SK-N-SH treated with all-trans-retinoic acid at 6 μM for 48 hours (cell line): ENCODE measurements around the gene CRLF1.

Source experiments
- ATAC-seq: fragments of 200-7000 bp; cut with Tn5 transposase; 3 replicates; pipeline ENCODE4 v1.9.1; 2020; ENCODE audit warnings: mild to moderate bottlenecking, moderate library complexity
- ARNTL ChIP-seq: fragments of 450-650 bp; formaldehyde crosslinking; IDR thresholded peaks from 2 replicates; pipeline ENCODE4 v1.5.0; 2020; ENCODE audit warnings: low read depth, mild to moderate bottlenecking, moderate library complexity, borderline replicate concordance
- BACH2 ChIP-seq: fragments of 250-450 bp; sonication (Bioruptor Pico); IDR thresholded peaks from 2 replicates; pipeline ENCODE4 v1.9.0; 2021; ENCODE audit warnings: mild to moderate bottlenecking, borderline replicate concordance
- CREB5 ChIP-seq: fragments of 250-450 bp; sonication (Bioruptor Pico); IDR thresholded peaks from 2 replicates; pipeline ENCODE4 v1.5.1; 2020; ENCODE audit warnings: low read depth, mild to moderate bottlenecking, moderate library complexity
- CSDC2 ChIP-seq: fragments of 250-450 bp; sonication (Bioruptor Pico); IDR thresholded peaks from 2 replicates; pipeline ENCODE4 v1.5.0; 2020; ENCODE audit warnings: mild to moderate bottlenecking, moderate library complexity
- ESRRG ChIP-seq: fragments of 250-450 bp; sonication (Bioruptor Pico); IDR thresholded peaks from 2 replicates; pipeline ENCODE4 v1.6.1; 2021; ENCODE audit warnings: mild to moderate bottlenecking
- GLIS3 ChIP-seq: fragments of 250-450 bp; sonication (Bioruptor Pico); IDR thresholded peaks from 2 replicates; pipeline ENCODE4 v1.5.0; 2020; ENCODE audit warnings: mild to moderate bottlenecking, moderate library complexity
- ISL1 ChIP-seq: fragments of 250-450 bp; sonication (Bioruptor Pico); IDR thresholded peaks from 2 replicates; pipeline ENCODE4 v2.1.2; 2022; ENCODE audit warnings: mild to moderate bottlenecking, moderate library complexity
- OSR1 ChIP-seq: fragments of 250-450 bp; sonication (Bioruptor Pico); IDR thresholded peaks from 2 replicates; pipeline ENCODE4 v1.8.0; 2022; ENCODE audit warnings: moderate library complexity, mild to moderate bottlenecking, inconsistent platforms
- PATZ1 ChIP-seq: fragments of 250-450 bp; sonication (Bioruptor Pico); IDR thresholded peaks from 2 replicates; pipeline ENCODE4 v1.8.0; 2020; ENCODE audit warnings: mild to moderate bottlenecking, moderate library complexity, borderline replicate concordance
- POU6F1 ChIP-seq: fragments of 250-450 bp; sonication (Bioruptor Pico); IDR thresholded peaks from 2 replicates; pipeline ENCODE4 v1.8.0; 2021; ENCODE audit warnings: low read depth, mild to moderate bottlenecking, moderate library complexity, borderline replicate concordance
- PPARA ChIP-seq: fragments of 250-450 bp; sonication (Bioruptor Pico); IDR thresholded peaks from 2 replicates; pipeline ENCODE4 v1.5.0; 2020; ENCODE audit warnings: mild to moderate bottlenecking, borderline replicate concordance
- RARB ChIP-seq: fragments of 250-450 bp; sonication (Bioruptor Pico); IDR thresholded peaks from 2 replicates; pipeline ENCODE4 v1.8.0; 2021; ENCODE audit warnings: mild to moderate bottlenecking, moderate library complexity
- SNAI2 ChIP-seq: fragments of 250-450 bp; sonication (Bioruptor Pico); IDR thresholded peaks from 2 replicates; pipeline ENCODE4 v1.5.0; 2020; ENCODE audit warnings: mild to moderate bottlenecking, moderate library complexity
- TCF4 ChIP-seq: fragments of 250-450 bp; sonication (Bioruptor Pico); IDR thresholded peaks from 2 replicates; pipeline ENCODE4 v1.8.0; 2021; ENCODE audit warnings: mild to moderate bottlenecking, moderate library complexity, borderline replicate concordance
- TOX ChIP-seq: fragments of 250-450 bp; sonication (Bioruptor Pico); IDR thresholded peaks from 2 replicates; pipeline ENCODE4 v1.8.0; 2021; ENCODE audit warnings: mild to moderate bottlenecking, moderate library complexity, borderline replicate concordance
- ZC3H10 ChIP-seq: fragments of 250-450 bp; sonication (Bioruptor Pico); IDR thresholded peaks from 2 replicates; pipeline ENCODE4 v1.5.1; 2021; ENCODE audit warnings: mild to moderate bottlenecking, moderate library complexity
- ZFP3 ChIP-seq: fragments of 250-450 bp; sonication (Bioruptor Pico); IDR thresholded peaks from 2 replicates; pipeline ENCODE4 v1.5.0; 2020; ENCODE audit warnings: mild to moderate bottlenecking, moderate library complexity
- ZFP30 ChIP-seq: fragments of 450-650 bp; formaldehyde crosslinking; IDR thresholded peaks from 2 replicates; pipeline ENCODE4 v1.5.0; 2022; ENCODE audit warnings: mild to moderate bottlenecking, moderate library complexity
- ZNF565 ChIP-seq: fragments of 450-650 bp; formaldehyde crosslinking; conservative IDR thresholded peaks from 2 replicates; pipeline ENCODE4 v1.5.0; 2020; ENCODE audit warnings: low read depth, mild to moderate bottlenecking, moderate library complexity
- ZNF70 ChIP-seq: fragments of 450-650 bp; formaldehyde crosslinking; IDR thresholded peaks from 2 replicates; pipeline ENCODE4 v1.5.0; 2020; ENCODE audit warnings: mild to moderate bottlenecking, moderate library complexity
- ZNF8 ChIP-seq: fragments of 450-650 bp; formaldehyde crosslinking; IDR thresholded peaks from 2 replicates; pipeline ENCODE4 v1.5.0; 2020; ENCODE audit warnings: mild to moderate bottlenecking, moderate library complexity
- TF ChIP-seq, protein P1 (sequence below): fragments of 250-450 bp; sonication (Bioruptor Pico); IDR thresholded peaks from 2 replicates; pipeline ENCODE4 v1.5.1; 2021; ENCODE audit warnings: mild to moderate bottlenecking, moderate library complexity
- TF ChIP-seq, protein P2 (sequence below): fragments of 250-450 bp; sonication (Bioruptor Pico); IDR thresholded peaks from 2 replicates; pipeline ENCODE4 v1.5.0; 2020; ENCODE audit warnings: mild to moderate bottlenecking, moderate library complexity

The CRLF1 gene

GRCh38 chr19:18580311-18580710, 26.3 kb downstream of the CRLF1 start:
- ATAC-seq = no peak
- TF ChIP-seq ZNF70 (CRISPR knock-in tag) (no peak), ZFP3 (CRISPR knock-in tag) (no peak), GLIS3 (CRISPR knock-in tag) (no peak), TCF4 (CRISPR knock-in tag) (no peak), ZNF565 (CRISPR knock-in tag) (no peak), RARB (no peak), CSDC2 (CRISPR knock-in tag) (no peak), ZFP30 (CRISPR knock-in tag) (no peak), ISL1 (CRISPR knock-in tag) (no peak), ZC3H10 (CRISPR knock-in tag) (no peak), CREB5 (CRISPR knock-in tag) (no peak), OSR1 (no peak), ESRRG (CRISPR knock-in tag) (no peak), POU6F1 (CRISPR knock-in tag) (no peak), TOX (CRISPR knock-in tag) (no peak)
- TF ChIP-seq, protein P1, sequence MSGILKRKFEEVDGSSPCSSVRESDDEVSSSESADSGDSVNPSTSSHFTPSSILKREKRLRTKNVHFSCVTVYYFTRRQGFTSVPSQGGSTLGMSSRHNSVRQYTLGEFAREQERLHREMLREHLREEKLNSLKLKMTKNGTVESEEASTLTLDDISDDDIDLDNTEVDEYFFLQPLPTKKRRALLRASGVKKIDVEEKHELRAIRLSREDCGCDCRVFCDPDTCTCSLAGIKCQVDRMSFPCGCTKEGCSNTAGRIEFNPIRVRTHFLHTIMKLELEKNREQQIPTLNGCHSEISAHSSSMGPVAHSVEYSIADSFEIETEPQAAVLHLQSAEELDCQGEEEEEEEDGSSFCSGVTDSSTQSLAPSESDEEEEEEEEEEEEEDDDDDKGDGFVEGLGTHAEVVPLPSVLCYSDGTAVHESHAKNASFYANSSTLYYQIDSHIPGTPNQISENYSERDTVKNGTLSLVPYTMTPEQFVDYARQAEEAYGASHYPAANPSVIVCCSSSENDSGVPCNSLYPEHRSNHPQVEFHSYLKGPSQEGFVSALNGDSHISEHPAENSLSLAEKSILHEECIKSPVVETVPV (CRISPR knock-in tag) = no peak
- TF ChIP-seq, all 23 proteins: peak for 0

DNA sequence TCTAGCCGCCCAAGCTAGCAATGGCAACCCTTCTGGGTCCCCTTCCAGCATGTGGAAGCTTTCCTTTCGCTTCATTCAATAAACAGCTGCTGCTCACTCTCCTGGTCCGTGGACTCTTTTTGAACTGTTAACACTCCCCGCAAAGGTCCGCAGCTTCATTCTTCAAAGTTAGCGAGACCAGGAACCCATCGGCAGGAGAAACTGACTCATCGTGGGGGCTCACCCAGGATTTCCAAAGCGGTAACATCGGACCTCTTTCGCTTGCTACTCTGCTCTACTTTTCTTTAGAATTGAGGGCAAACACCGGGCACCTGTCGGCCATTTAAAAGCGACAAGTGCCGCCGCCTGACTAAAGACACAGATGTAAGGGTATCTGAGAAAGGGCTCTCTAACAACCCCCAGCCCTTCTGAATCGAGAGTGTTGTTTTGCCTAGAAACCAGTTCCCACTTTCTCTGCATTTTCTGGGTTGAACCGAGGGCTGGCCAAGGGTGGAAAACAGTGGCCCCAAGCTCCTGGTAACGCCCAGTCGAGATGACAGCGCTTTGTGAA, 29.2 kb downstream of the CRLF1 start:
- TF ChIP-seq PPARA (CRISPR knock-in tag) (no peak), ZFP30 (CRISPR knock-in tag) (no peak), BACH2 (CRISPR knock-in tag) (no peak), ZNF8 (CRISPR knock-in tag) (no peak), ZNF565 (CRISPR knock-in tag) (no peak), SNAI2 (CRISPR knock-in tag) (no peak), CSDC2 (CRISPR knock-in tag) (no peak), ESRRG (CRISPR knock-in tag) (no peak), ZFP3 (CRISPR knock-in tag) (no peak), ARNTL (CRISPR knock-in tag) (no peak), PATZ1 (no peak), ZNF70 (CRISPR knock-in tag) (no peak), ISL1 (CRISPR knock-in tag) (no peak), POU6F1 (CRISPR knock-in tag) (no peak)
- TF ChIP-seq, protein P1 (CRISPR knock-in tag) = no peak
- TF ChIP-seq, protein P2, sequence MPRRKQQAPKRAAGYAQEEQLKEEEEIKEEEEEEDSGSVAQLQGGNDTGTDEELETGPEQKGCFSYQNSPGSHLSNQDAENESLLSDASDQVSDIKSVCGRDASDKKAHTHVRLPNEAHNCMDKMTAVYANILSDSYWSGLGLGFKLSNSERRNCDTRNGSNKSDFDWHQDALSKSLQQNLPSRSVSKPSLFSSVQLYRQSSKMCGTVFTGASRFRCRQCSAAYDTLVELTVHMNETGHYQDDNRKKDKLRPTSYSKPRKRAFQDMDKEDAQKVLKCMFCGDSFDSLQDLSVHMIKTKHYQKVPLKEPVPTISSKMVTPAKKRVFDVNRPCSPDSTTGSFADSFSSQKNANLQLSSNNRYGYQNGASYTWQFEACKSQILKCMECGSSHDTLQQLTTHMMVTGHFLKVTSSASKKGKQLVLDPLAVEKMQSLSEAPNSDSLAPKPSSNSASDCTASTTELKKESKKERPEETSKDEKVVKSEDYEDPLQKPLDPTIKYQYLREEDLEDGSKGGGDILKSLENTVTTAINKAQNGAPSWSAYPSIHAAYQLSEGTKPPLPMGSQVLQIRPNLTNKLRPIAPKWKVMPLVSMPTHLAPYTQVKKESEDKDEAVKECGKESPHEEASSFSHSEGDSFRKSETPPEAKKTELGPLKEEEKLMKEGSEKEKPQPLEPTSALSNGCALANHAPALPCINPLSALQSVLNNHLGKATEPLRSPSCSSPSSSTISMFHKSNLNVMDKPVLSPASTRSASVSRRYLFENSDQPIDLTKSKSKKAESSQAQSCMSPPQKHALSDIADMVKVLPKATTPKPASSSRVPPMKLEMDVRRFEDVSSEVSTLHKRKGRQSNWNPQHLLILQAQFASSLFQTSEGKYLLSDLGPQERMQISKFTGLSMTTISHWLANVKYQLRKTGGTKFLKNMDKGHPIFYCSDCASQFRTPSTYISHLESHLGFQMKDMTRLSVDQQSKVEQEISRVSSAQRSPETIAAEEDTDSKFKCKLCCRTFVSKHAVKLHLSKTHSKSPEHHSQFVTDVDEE (CRISPR knock-in tag) = no peak

More for the DNA sequence above, 29.2 kb downstream of the CRLF1 start:
- no peak for ATAC-seq
